BJ (cell line): ENCODE data around the gene NIPAL3. TPM values are rescaled to one million over a fixed set of nuclear protein-coding genes. Genes with fewer than 3 reads are reported as not detected.
"Not testable (repeated sequence)": the region's sequence is repeated elsewhere in the genome, so short reads cannot be mapped to it uniquely, and the experiment has no call there.

Experiments
- CTCF ChIA-PET: fragments of 350-600 bp; formaldehyde crosslinking; extraction: SDS; loops from one replicate; lab custom pipeline; 2021; ENCODE audit warnings: antibody characterized with exemption, inconsistent platforms; lab: Yijun Ruan, JAX
- POLR2A ChIA-PET: fragments of 300-600 bp; sonication (Branson Sonifier 250); formaldehyde crosslinking; extraction: SDS; loops from one replicate; lab custom pipeline; 2021; ENCODE audit warnings: antibody characterized with exemption; lab: Charles Lee
- DNase-seq: peaks from one replicate; pipeline ENCODE4 v3.0.0-alpha.2; 2011; ENCODE audit warnings: low read depth
- H3K27me3 ChIP-seq: 2 replicates; pipeline ENCODE4 v1.6.0; 2011; ENCODE audit warnings: low read length; ENCODE audit not compliant: control insufficient read depth, insufficient read depth
- H3K36me3 ChIP-seq: 2 replicates; pipeline ENCODE4 v1.5.1; 2011; ENCODE audit warnings: low read length; ENCODE audit not compliant: control insufficient read depth, insufficient read depth
- H3K4me3 ChIP-seq: 2 replicates; pipeline ENCODE4 v1.5.1; 2011; ENCODE audit warnings: low read depth, mild to moderate bottlenecking, control low read depth, low read length
- CTCF ChIP-seq: IDR thresholded peaks from 2 replicates; pipeline ENCODE4 v1.5.1; 2011; ENCODE audit warnings: low read depth, mild to moderate bottlenecking, control low read depth, inconsistent platforms, low read length, moderate library complexity; ENCODE audit not compliant: insufficient read depth
- polyA plus RNA-seq: library from polyadenylated mRNA; depleted of rRNA; stranded (reverse); fragments of >200 nt; gene quantifications from 2 replicates; pipeline ENCODE4 v1.2.3, GENCODE V29; 2011

The NIPAL3 gene
- polyA plus RNA-seq, 1 experiment = 74.5 TPM

GRCh38 chr1:24442764-24443163 is 27.2 kb downstream of the NIPAL3 start:
- Histone ChIP-seq H3K4me3 (no peak overlapping the region), H3K36me3 (peaks cover 9% of the 10 kb centered on the region), H3K27me3 (no peaks in the 10 kb centered on the region)
- ChIA-PET CTCF (interaction anchor here (0.6 to 1.0 kb wide), 3 partner anchors 28 to 379 kb away, joined by 3 to 6 read pairs (median 4); partner anchors contain the start of gene NIPAL3), POLR2A (interaction anchor here (0.6 kb wide), 1 partner anchor 19 kb away, joined by 3 read pairs; no protein-coding TSS in a partner anchor)
- TF ChIP-seq CTCF = no peak
- no peak for DNase-seq

- H3K36me3 ChIP-seq = peaks cover 9% of the 10 kb centered on the region
- DNase-seq = no peak
- ChIA-PET POLR2A (interaction anchor here (0.6 kb wide), 1 partner anchor 19 kb away, joined by 3 read pairs; no protein-coding TSS in a partner anchor), CTCF (interaction anchor here (0.6 to 1.0 kb wide), 2 partner anchors 28 to 187 kb away, joined by 3 to 6 read pairs; partner anchors contain the start of gene NIPAL3)
- no peaks in the 10 kb centered on the region for H3K27me3 ChIP-seq
- no peak for TF ChIP-seq CTCF
- no peak overlapping the region for H3K4me3 ChIP-seq
Measured at GRCh38 chr1:24443241-24443656, 27.6 kb downstream of the NIPAL3 start.

GRCh38 chr1:24446446-24446845 is 30.8 kb downstream of the NIPAL3 start:
- H3K27me3 ChIP-seq, DNase-seq, POLR2A ChIA-PET, H3K4me3 ChIP-seq: not testable (repeated sequence)
- CTCF ChIA-PET = interaction anchor here (0.6 kb wide), 1 partner anchor 29 kb away, joined by 3 read pairs; no protein-coding TSS in a partner anchor
- H3K36me3 ChIP-seq = peaks cover 10% of the 10 kb centered on the region

GRCh38 chr1:24450316-24450715 is 34.7 kb downstream of the NIPAL3 start:
- no peak for TF ChIP-seq CTCF
- ChIA-PET POLR2A (no interaction called here), CTCF (no interaction called here)
- H3K27me3 ChIP-seq = no peaks in the 10 kb centered on the region
- H3K4me3 ChIP-seq = no peak overlapping the region
- peaks cover 8% of the 10 kb centered on the region for H3K36me3 ChIP-seq
- no peak for DNase-seq

- no peak for DNase-seq
- Histone ChIP-seq H3K27me3 (no peaks in the 10 kb centered on the region), H3K36me3 (peaks cover 10% of the 10 kb centered on the region), H3K4me3 (no peak overlapping the region)
- POLR2A ChIA-PET = no interaction called here
- no peak for TF ChIP-seq CTCF
- CTCF ChIA-PET = no interaction called here
Measured at GRCh38 chr1:24450857-24451397, 35.3 kb downstream of the NIPAL3 start.
